GM23338 (cell line): ENCODE results near the gene OTP. TPM values are rescaled to one million over a fixed set of nuclear protein-coding genes. Genes with fewer than 3 reads are reported as not detected.

Experiments used
- ATAC-seq: fragments of 200-7000 bp; cut with Tn5 transposase; 3 replicates; pipeline ENCODE4 v1.9.1; 2020
- DNase-seq: peaks from one replicate; pipeline ENCODE4 v3.0.0-alpha.2; 2015; ENCODE audit warnings: low spot score
- H2AFZ ChIP-seq: fragments of 200-600 bp; sonication (generic); 2 replicates; pipeline ENCODE4 v1.8.0; 2016; ENCODE audit warnings: antibody characterized with exemption, mild to moderate bottlenecking, moderate library complexity
- H3F3A ChIP-seq: fragments of 200-600 bp; sonication (generic); replicated peaks from 2 replicates; pipeline ENCODE4 v1.8.0; 2017; ENCODE audit warnings: antibody characterized with exemption, mixed run types, low read depth
- H3K27ac ChIP-seq: fragments of 200-600 bp; sonication (generic); 2 replicates; pipeline ENCODE4 v1.6.1; 2016; ENCODE audit warnings: low read depth
- H3K27me3 ChIP-seq: fragments of 200-600 bp; sonication (generic); 2 replicates; pipeline ENCODE4 v1.8.0; 2016; ENCODE audit warnings: mild to moderate bottlenecking, mixed run types, moderate library complexity; ENCODE audit not compliant: insufficient read depth
- H3K36me3 ChIP-seq: fragments of 200-600 bp; sonication (generic); 2 replicates; pipeline ENCODE4 v1.8.0; 2016; ENCODE audit warnings: mild to moderate bottlenecking; ENCODE audit not compliant: insufficient read depth
- H3K4me1 ChIP-seq: fragments of 200-600 bp; sonication (generic); 2 replicates; pipeline ENCODE4 v1.8.0; 2016; ENCODE audit warnings: mild to moderate bottlenecking, moderate library complexity; ENCODE audit not compliant: insufficient read depth
- H3K4me2 ChIP-seq: fragments of 200-600 bp; sonication (generic); 2 replicates; pipeline ENCODE4 v1.7.1; 2017; ENCODE audit warnings: mixed run types
- H3K4me3 ChIP-seq: fragments of 200-600 bp; sonication (generic); 2 replicates; pipeline ENCODE4 v1.6.1; 2016; ENCODE audit warnings: mixed run types
- H3K79me2 ChIP-seq: fragments of 200-600 bp; sonication (generic); replicated peaks from 2 replicates; pipeline ENCODE4 v1.8.0; 2017; ENCODE audit warnings: mild to moderate bottlenecking; ENCODE audit not compliant: insufficient read depth
- H3K9me2 ChIP-seq: fragments of 200-600 bp; sonication (generic); 2 replicates; pipeline ENCODE4 v1.8.0; 2017; ENCODE audit not compliant: insufficient read depth
- H4K20me1 ChIP-seq: fragments of 200-600 bp; sonication (generic); replicated peaks from 2 replicates; pipeline ENCODE4 v1.8.0; 2017; ENCODE audit warnings: mild to moderate bottlenecking; ENCODE audit not compliant: insufficient read depth
- H3K27ac Mint-ChIP-seq: 2 replicates; pipeline ENCODE4 v1.8.0; 2020; ENCODE audit warnings: inconsistent platforms, mild to moderate bottlenecking, moderate library complexity, mixed read lengths
- H3K27me3 Mint-ChIP-seq: 3 replicates; pipeline ENCODE4 v1.8.0; 2022; ENCODE audit warnings: low read depth, mild to moderate bottlenecking, moderate library complexity, mixed read lengths, inconsistent platforms; ENCODE audit not compliant: insufficient read depth, poor library complexity
- H3K36me3 Mint-ChIP-seq: 3 replicates; pipeline ENCODE4 v1.8.0; 2021; ENCODE audit warnings: low read depth, mild to moderate bottlenecking, inconsistent platforms, moderate library complexity, mixed read lengths
- H3K4me1 Mint-ChIP-seq: 3 replicates; pipeline ENCODE4 v1.8.0; 2020; ENCODE audit warnings: mild to moderate bottlenecking, inconsistent platforms, mixed read lengths
- H3K4me3 Mint-ChIP-seq: 3 replicates; pipeline ENCODE4 v1.8.0; 2021; ENCODE audit warnings: moderate library complexity, mild to moderate bottlenecking, inconsistent platforms, mixed read lengths
- H3K9me3 Mint-ChIP-seq: 3 replicates; pipeline ENCODE4 v1.8.0; 2020; ENCODE audit warnings: moderate library complexity, mild to moderate bottlenecking, inconsistent platforms, mixed read lengths
- CREB1 ChIP-seq: fragments of 250-450 bp; sonication (Bioruptor Pico); IDR thresholded peaks from 2 replicates; pipeline ENCODE4 v1.5.0; 2020; ENCODE audit warnings: low read depth, mild to moderate bottlenecking, moderate library complexity
- CTCF ChIP-seq, 2 experiments: fragments of 200-600 bp in 1 of 2; sonication (generic) in 1 of 2; conservative IDR thresholded peaks; 2 replicates each; pipeline versions ENCODE4 v1.5.1 to v1.6.1; 2016 to 2017; ENCODE audit warnings: antibody characterized with exemption in 2 of 2, low read depth in 2 of 2, mild to moderate bottlenecking in 2 of 2, moderate library complexity in 1 of 2
- ETS1 ChIP-seq: IDR thresholded peaks from 2 replicates; pipeline ENCODE4 v1.6.1; 2016; ENCODE audit warnings: antibody characterized with exemption
- EZH2 ChIP-seq: fragments of 200-600 bp; sonication (generic); IDR thresholded peaks from one replicate; pipeline ENCODE4 v1.8.0; 2017; ENCODE audit warnings: antibody characterized with exemption, mild to moderate bottlenecking, low read depth; ENCODE audit not compliant: unreplicated experiment
- EZH2phosphoT487 ChIP-seq: fragments of 200-600 bp; sonication (generic); IDR thresholded peaks from one replicate; pipeline ENCODE4 v1.8.1; 2018; ENCODE audit warnings: antibody characterized with exemption; ENCODE audit not compliant: unreplicated experiment
- JUNB ChIP-seq: IDR thresholded peaks from one replicate; pipeline ENCODE4 v1.6.1; 2016; ENCODE audit warnings: antibody characterized with exemption; ENCODE audit not compliant: unreplicated experiment
- NANOG ChIP-seq: IDR thresholded peaks from 2 replicates; pipeline ENCODE4 v1.6.1; 2016; ENCODE audit warnings: antibody characterized with exemption, borderline replicate concordance
- POLR2AphosphoS5 ChIP-seq: IDR thresholded peaks from 2 replicates; pipeline ENCODE4 v1.6.1; 2016; ENCODE audit warnings: antibody characterized with exemption, low read depth
- REST ChIP-seq: IDR thresholded peaks from one replicate; pipeline ENCODE4 v1.6.1; 2018; ENCODE audit warnings: antibody characterized with exemption; ENCODE audit not compliant: unreplicated experiment
- STAT1 ChIP-seq: IDR thresholded peaks from one replicate; pipeline ENCODE4 v1.6.1; 2016; ENCODE audit warnings: antibody characterized with exemption; ENCODE audit not compliant: unreplicated experiment
- ZNF114 ChIP-seq: fragments of 250-450 bp; sonication (Bioruptor Pico); IDR thresholded peaks from 2 replicates; pipeline ENCODE4 v1.5.0; 2020; ENCODE audit warnings: mild to moderate bottlenecking, moderate library complexity
- ZNF331 ChIP-seq: fragments of 250-450 bp; sonication (Bioruptor Pico); IDR thresholded peaks from 2 replicates; pipeline ENCODE4 v1.5.0; 2020; ENCODE audit warnings: low read depth, mild to moderate bottlenecking, moderate library complexity
- polyA plus RNA-seq: library from polyadenylated mRNA; unstranded; fragments of >200 nt; fragmentation: Nextera tagmentation; extraction: Ambion mirVana; gene quantifications from 2 replicates; pipeline ENCODE4 v1.2.1, GENCODE V29; 2016
- total RNA-seq: library from RNA; depleted of rRNA; stranded (reverse); fragments of >200 nt; shearing (Covaris generic); gene quantifications from 2 replicates; pipeline ENCODE4 v1.2.3, GENCODE V29; 2014

The OTP gene
- total and polyA plus RNA-seq, 2 experiments from 2014 or later, result not detected

DNA sequence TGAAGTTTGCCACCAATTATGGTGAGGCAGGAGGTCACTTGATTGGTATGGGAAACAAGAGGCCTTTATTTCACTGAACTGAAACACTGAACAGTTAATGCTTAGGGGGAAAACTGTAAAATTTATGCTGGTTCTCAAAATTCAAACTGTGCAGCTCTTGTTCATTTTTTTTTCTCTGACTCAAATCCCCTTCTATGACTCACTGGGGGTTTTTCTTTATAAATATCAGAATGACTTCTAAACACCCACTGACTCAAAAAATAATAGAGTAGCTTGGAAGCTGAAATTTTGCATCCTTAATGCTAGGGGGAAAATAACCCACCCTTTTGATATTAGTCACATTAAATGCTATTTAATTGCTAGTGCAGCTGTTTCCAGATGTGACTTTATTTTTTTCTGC lies 24.1 kb upstream of the OTP start (continued):
- TF ChIP-seq POLR2AphosphoS5 (no peak), EZH2 (no peak), EZH2phosphoT487 (no peak), JUNB (no peak), CTCF (conservative IDR thresholded peaks at IDR 0.05; ENCODE audit: low read depth in 2 of 2) (no peak)

- Histone ChIP-seq H3K4me2 (no peak overlapping the region), H3K36me3 (no peaks in the 10 kb centered on the region), H3K27ac (no peak overlapping the region), H3K4me1 (no peaks in the 10 kb centered on the region), H4K20me1 (no peaks in the 10 kb centered on the region), H2AFZ (no peak overlapping the region), H3K4me3 (no peak overlapping the region), H3K9me2 (no peaks in the 10 kb centered on the region), H3K79me2 (no peaks in the 10 kb centered on the region), H3K27me3 (no peaks in the 10 kb centered on the region), H3F3A (no peaks in the 10 kb centered on the region)
- DNase-seq (no peak), ATAC-seq (no peak)
- no peak overlapping the region for H3K4me3 Mint-ChIP-seq
- no peak overlapping the region for H3K27ac Mint-ChIP-seq
- H3K36me3 Mint-ChIP-seq, result no peaks in the 10 kb centered on the region
- no peaks in the 10 kb centered on the region for H3K4me1 Mint-ChIP-seq
- H3K27me3 Mint-ChIP-seq, result peaks cover 7% of the 10 kb centered on the region
- no peaks in the 10 kb centered on the region for H3K9me3 Mint-ChIP-seq
- TF ChIP-seq ZNF331 (CRISPR knock-in tag) (no peak), REST (no peak), ETS1 (no peak), STAT1 (no peak), CTCF (conservative IDR thresholded peaks at IDR 0.05; ENCODE audit: low read depth in 2 of 2) (no peak), EZH2phosphoT487 (no peak), NANOG (no peak), CREB1 (no peak), ZNF114 (no peak)
Measured at GRCh38 chr5:77658662-77659061, 20.1 kb upstream of the OTP start.
